ENCODE measurements around the gene CCT6B.

DNA sequence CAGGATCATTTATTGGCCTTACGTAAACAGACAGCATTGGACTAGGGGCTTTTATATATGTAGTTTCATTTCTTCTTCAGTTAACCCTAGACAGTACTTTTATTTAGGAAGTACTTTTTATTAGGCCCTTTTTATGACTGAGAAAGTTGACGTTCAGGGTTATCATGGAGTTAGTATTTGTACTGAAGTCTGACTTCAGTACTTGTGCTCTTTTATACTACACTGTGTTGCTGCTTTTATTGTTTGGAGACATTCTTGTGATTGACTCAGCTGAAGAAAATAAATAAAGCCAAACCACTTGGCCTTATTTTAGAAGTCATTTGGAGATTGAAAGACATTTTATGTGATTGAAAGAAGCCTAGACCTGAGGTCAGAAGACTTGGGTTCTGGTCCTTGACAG lies 26.0 kb upstream of the CCT6B start:
- TF ChIP-seq, protein P1, sequence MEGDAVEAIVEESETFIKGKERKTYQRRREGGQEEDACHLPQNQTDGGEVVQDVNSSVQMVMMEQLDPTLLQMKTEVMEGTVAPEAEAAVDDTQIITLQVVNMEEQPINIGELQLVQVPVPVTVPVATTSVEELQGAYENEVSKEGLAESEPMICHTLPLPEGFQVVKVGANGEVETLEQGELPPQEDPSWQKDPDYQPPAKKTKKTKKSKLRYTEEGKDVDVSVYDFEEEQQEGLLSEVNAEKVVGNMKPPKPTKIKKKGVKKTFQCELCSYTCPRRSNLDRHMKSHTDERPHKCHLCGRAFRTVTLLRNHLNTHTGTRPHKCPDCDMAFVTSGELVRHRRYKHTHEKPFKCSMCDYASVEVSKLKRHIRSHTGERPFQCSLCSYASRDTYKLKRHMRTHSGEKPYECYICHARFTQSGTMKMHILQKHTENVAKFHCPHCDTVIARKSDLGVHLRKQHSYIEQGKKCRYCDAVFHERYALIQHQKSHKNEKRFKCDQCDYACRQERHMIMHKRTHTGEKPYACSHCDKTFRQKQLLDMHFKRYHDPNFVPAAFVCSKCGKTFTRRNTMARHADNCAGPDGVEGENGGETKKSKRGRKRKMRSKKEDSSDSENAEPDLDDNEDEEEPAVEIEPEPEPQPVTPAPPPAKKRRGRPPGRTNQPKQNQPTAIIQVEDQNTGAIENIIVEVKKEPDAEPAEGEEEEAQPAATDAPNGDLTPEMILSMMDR (IDR thresholded peaks at IDR 0.05) = no peak
- TF ChIP-seq POLR2A (IDR thresholded peaks at IDR 0.05; ENCODE audit: low read depth) = no peak

All from esophagus muscularis mucosa (tissue), 3 donors.